Mesothelial cell of epicardium (in vitro differentiated cells): Measurements from ENCODE around the gene FCRL2. TPM values are rescaled to one million over a fixed set of nuclear protein-coding genes. Genes with fewer than 3 reads are reported as not detected.

Source experiments
- DNase-seq, 2 experiments: peaks; one replicate each; pipeline ENCODE4 v3.0.0; 2021; ENCODE audit warnings: low spot score in 2 of 2; ENCODE audit not compliant: unreplicated experiment in 2 of 2
- H3K27ac Mint-ChIP-seq: 2 replicates; pipeline ENCODE4 v1.8.0; 2021; ENCODE audit warnings: mixed read lengths
- H3K27me3 Mint-ChIP-seq: 2 replicates; pipeline ENCODE4 v1.8.0; 2021; ENCODE audit warnings: low read depth, mixed read lengths
- H3K36me3 Mint-ChIP-seq: 2 replicates; pipeline ENCODE4 v1.8.0; 2021; ENCODE audit warnings: mixed read lengths
- H3K4me1 Mint-ChIP-seq: 2 replicates; pipeline ENCODE4 v1.8.0; 2021; ENCODE audit warnings: mixed read lengths
- H3K4me3 Mint-ChIP-seq: 2 replicates; pipeline ENCODE4 v1.8.0; 2021; ENCODE audit warnings: mild to moderate bottlenecking, moderate library complexity, mixed read lengths
- H3K9me3 Mint-ChIP-seq: 2 replicates; pipeline ENCODE4 v1.8.0; 2021; ENCODE audit warnings: mixed read lengths
- CTCF ChIP-seq: fragments of 200-600 bp; sonication (generic); IDR thresholded peaks from one replicate; pipeline ENCODE4 v1.5.0; 2021; ENCODE audit warnings: antibody characterized with exemption; ENCODE audit not compliant: unreplicated experiment
- total RNA-seq: library from RNA; stranded (reverse); gene quantifications from 3 replicates; pipeline ENCODE4 v1.2.1, GENCODE V29; 2021

Gene FCRL2
- total RNA-seq, 1 donor from 2014 or later, result not detected

GRCh38 chr1:157700305-157700704, 76.6 kb downstream of the FCRL2 start:
- peaks cover 56% of the 10 kb centered on the region for H3K27me3 Mint-ChIP-seq
- DNase-seq, result no peak
- no peaks in the 10 kb centered on the region for H3K9me3 Mint-ChIP-seq
- H3K27ac Mint-ChIP-seq, result no peak overlapping the region
- no peaks in the 10 kb centered on the region for H3K36me3 Mint-ChIP-seq
- H3K4me3 Mint-ChIP-seq, result no peak overlapping the region
- no peak for TF ChIP-seq CTCF
- H3K4me1 Mint-ChIP-seq, result no peaks in the 10 kb centered on the region

- no peak overlapping the region for H3K4me3 Mint-ChIP-seq
- H3K9me3 Mint-ChIP-seq, result no peaks in the 10 kb centered on the region
- TF ChIP-seq CTCF, result no peak
- no peak overlapping the region for H3K27ac Mint-ChIP-seq
- DNase-seq, result no peak
- no peaks in the 10 kb centered on the region for H3K4me1 Mint-ChIP-seq
- no peaks in the 10 kb centered on the region for H3K36me3 Mint-ChIP-seq
- peaks cover 47% of the 10 kb centered on the region for H3K27me3 Mint-ChIP-seq
These were observed 79.0 kb downstream of the FCRL2 start for GRCh38 chr1:157697781-157698569.

GRCh38 chr1:157696966-157697628, 79.8 kb downstream of the FCRL2 start:
- peaks cover 46% of the 10 kb centered on the region for H3K27me3 Mint-ChIP-seq
- H3K9me3 Mint-ChIP-seq, result no peaks in the 10 kb centered on the region
- no peaks in the 10 kb centered on the region for H3K36me3 Mint-ChIP-seq
- no peak overlapping the region for H3K27ac Mint-ChIP-seq
- no peaks in the 10 kb centered on the region for H3K4me1 Mint-ChIP-seq
- H3K4me3 Mint-ChIP-seq, result no peak overlapping the region
- no peak for TF ChIP-seq CTCF
- DNase-seq, result no peak

Other genes starting within 250 kb of the FCRL2 start
- gene FCRL5, start 224.6 kb downstream of the FCRL2 start, total RNA-seq, result not detected in 3 replicates
- gene FCRL4, start 179.0 kb downstream of the FCRL2 start, total RNA-seq, result 0.18 TPM in 1 of 3 replicates, not detected in the others
- not detected in 3 replicates for gene FCRL3, start 76.4 kb downstream of the FCRL2 start, total RNA-seq
- gene FCRL1, start 43.0 kb upstream of the FCRL2 start, total RNA-seq, result not detected in 3 replicates
- gene CD5L, start 64.7 kb upstream of the FCRL2 start, total RNA-seq, result not detected in 3 replicates
- gene KIRREL1, start 216.5 kb upstream of the FCRL2 start, total RNA-seq, result 178 to 189 TPM (median 180 TPM) in 3 replicates